ENCODE data around the gene CHKB. TPM values are rescaled to one million over a fixed set of nuclear protein-coding genes. Genes with fewer than 3 reads are reported as not detected.

Gene CHKB
- total and polyA plus RNA-seq, 2 of the 8 experiments (the other 6 are each of a cell fraction or from before 2014, with no cell fraction given), result 27.9 to 42.2 TPM

GRCh38 chr22:50624347-50625130, 41.9 kb upstream of the CHKB start (continued):
- TF ChIP-seq EP300 (IDR thresholded peaks at IDR 0.05; ENCODE audit: borderline replicate concordance in 1 of 2, low read depth in 2 of 2, low read length in 2 of 2) (no peak), KDM5A (IDR thresholded peaks at IDR 0.05; ENCODE audit: low read length) (no peak)
